Fibroblast of skin of right biceps (primary cell): ENCODE measurements around the gene PDE6B.

Experiments
- DNase-seq: peaks from one replicate; pipeline ENCODE4 v3.0.0-alpha.2; 2013

PDE6B gene

GRCh38 chr4:601612-602558, 23.5 kb upstream of the PDE6B start:
- no peak for DNase-seq

- DNase-seq: no peak
These were observed 22.8 kb upstream of the PDE6B start for GRCh38 chr4:602559-602942.

DNA sequence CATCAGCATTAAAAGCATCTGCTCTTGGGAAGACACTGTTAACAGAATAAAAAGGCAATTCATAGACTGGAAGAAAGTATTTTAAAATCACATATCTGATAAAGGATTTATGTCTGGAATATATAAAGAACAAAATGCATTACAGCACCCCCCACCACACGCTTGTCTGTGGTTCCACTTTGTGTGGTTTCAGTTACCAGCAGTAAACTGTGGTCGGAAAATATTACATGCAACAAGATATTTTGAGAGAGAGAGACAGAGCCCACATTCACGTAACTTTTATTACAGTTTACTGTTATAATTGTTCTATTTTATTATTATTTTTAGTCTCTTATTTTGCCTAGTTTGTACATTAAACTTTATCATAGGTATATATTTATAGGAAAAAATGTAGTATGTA, 21.2 kb upstream of the PDE6B start:
- no peak for DNase-seq

- no peak for DNase-seq
These were observed 19.5 kb upstream of the PDE6B start for GRCh38 chr4:605702-606425.

GRCh38 chr4:608236-608635, 17.1 kb upstream of the PDE6B start:
- no peak for DNase-seq

GRCh38 chr4:609400-610050, 15.8 kb upstream of the PDE6B start:
- no peak for DNase-seq

- DNase-seq: no peak
These were observed 14.7 kb upstream of the PDE6B start for GRCh38 chr4:610411-611261.

- DNase-seq: no peak
These were observed 13.2 kb upstream of the PDE6B start for GRCh38 chr4:612052-612748.

- DNase-seq: no peak
These were observed 12.6 kb upstream of the PDE6B start for GRCh38 chr4:612749-613125.

DNA sequence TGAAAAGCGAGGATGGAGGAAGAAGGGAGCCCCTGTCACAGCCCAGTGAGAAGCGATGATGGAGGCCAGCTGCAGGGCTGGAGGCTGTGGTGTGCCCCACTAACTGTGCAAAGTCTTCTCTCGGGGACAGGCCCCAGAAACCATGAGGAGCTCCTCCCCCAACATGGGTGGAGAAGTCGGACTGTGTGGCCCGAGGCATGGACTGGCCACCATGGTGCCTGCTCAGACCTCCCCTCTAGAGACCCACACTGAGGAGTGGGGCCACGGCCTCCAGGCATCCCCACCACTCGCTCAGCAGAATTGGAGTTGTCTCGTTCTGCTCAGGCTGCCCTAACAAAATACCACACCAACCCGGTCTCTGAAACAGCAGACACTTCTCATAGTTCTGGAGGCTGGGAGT, 12.2 kb upstream of the PDE6B start:
- DNase-seq: no peak

GRCh38 chr4:616091-616490, 9.3 kb upstream of the PDE6B start:
- DNase-seq: no peak

- DNase-seq: no peak
These were observed 8.3 kb upstream of the PDE6B start for GRCh38 chr4:616911-617643.

GRCh38 chr4:617644-618641, 7.4 kb upstream of the PDE6B start:
- no peak for DNase-seq

- DNase-seq: no peak
These were observed 5.2 kb upstream of the PDE6B start for GRCh38 chr4:620201-620600.

- DNase-seq: no peak
These were observed 4.5 kb upstream of the PDE6B start for GRCh38 chr4:620851-621261.

- DNase-seq: no peak
These were observed 3.9 kb upstream of the PDE6B start for GRCh38 chr4:621296-622070.

DNA sequence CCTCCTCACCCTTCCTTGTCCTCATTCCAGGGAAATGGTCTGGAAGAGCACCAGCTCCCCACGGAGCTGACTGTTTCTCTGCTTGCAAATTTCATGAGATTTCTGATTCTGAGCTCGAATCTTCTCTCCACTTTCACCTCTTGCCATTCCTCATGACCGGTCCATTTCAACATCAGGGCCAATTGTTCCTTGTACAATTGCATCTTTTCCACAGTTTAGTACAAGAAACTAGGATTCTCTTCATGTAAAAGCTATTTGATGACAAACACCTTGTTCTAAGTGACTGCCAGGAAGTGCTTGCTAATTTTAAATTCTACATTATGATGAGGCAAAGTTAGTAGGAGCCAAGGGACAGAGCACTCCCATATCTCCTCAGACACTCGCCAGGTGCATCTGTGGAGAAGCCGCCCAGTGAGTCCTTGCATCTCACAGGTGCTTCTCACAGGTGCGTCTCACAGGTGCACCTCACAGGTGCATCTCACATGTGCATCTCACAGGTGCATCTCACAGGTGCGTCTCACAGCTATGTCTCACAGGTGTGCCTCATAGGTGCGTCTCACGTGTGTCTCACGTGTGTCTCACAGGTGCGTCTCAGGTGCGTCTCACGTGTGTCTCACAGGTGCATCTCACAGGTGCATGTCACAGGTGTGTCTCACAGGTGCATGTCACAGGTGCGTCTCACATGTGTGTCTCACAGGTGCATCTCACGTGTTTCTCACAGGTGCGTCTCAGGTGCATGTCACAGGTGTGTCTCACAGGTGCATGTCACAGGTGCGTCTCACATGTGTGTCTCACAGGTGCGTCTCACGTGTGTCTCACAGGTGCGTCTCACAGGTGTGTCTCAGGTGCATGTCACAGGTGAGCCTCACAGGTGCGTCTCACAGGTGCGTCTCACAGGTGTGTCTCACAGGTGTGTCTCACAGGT, 3.0 kb upstream of the PDE6B start:
- no peak for DNase-seq
